22Rv1 (cell line): ENCODE results near the gene SNX33.

ENCODE experiments used
- H3K27ac ChIP-seq: fragments of 450-650 bp; 2 replicates; pipeline ENCODE4 v1.5.1; 2017
- ZFX ChIP-seq: fragments of 450-650 bp; IDR thresholded peaks from 2 replicates; pipeline ENCODE4 v1.6.1; 2017; ENCODE audit warnings: antibody characterized with exemption, borderline replicate concordance
- TF ChIP-seq, protein P1 (sequence below): fragments of 450-650 bp; IDR thresholded peaks from 2 replicates; pipeline ENCODE4 v1.5.1; 2017; ENCODE audit warnings: mild to moderate bottlenecking

SNX33 gene

DNA sequence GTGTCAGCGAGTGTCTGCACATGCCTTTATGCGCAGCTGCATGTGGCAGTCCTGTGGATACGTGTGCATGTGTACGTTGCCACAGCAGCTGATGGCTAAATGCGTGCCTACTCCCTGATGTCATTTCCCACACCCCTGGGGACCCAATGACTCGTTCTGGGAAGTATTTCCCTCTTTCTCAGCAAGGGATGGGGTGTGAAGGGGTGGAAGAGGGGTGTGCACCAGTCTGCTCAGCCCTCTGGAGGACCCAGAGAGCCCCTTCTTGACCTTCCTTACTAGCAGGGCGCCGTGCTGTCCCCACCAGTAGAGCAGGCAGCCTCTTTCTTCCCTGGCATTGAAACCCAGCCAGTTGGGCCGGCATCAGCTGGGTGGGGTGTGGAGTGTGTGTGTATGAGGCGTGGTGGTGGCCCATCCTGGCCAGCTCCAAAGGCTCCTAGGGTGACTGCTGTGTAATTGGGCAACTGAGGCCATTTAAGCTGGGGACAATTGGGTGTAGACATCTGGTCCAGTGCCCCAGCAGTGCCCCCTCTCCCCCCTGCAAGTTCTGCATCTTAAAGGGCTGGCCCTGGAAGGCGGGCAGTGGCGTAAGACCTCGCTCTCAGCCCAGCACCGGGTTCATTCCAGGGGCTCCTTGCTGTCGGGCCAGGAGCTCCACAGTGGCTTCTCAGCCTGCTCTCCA, 19.2 kb downstream of the SNX33 start:
- H3K27ac ChIP-seq, result no peak overlapping the region
- no peak for TF ChIP-seq ZFX
- TF ChIP-seq, protein P1, sequence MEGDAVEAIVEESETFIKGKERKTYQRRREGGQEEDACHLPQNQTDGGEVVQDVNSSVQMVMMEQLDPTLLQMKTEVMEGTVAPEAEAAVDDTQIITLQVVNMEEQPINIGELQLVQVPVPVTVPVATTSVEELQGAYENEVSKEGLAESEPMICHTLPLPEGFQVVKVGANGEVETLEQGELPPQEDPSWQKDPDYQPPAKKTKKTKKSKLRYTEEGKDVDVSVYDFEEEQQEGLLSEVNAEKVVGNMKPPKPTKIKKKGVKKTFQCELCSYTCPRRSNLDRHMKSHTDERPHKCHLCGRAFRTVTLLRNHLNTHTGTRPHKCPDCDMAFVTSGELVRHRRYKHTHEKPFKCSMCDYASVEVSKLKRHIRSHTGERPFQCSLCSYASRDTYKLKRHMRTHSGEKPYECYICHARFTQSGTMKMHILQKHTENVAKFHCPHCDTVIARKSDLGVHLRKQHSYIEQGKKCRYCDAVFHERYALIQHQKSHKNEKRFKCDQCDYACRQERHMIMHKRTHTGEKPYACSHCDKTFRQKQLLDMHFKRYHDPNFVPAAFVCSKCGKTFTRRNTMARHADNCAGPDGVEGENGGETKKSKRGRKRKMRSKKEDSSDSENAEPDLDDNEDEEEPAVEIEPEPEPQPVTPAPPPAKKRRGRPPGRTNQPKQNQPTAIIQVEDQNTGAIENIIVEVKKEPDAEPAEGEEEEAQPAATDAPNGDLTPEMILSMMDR, result no peak

DNA sequence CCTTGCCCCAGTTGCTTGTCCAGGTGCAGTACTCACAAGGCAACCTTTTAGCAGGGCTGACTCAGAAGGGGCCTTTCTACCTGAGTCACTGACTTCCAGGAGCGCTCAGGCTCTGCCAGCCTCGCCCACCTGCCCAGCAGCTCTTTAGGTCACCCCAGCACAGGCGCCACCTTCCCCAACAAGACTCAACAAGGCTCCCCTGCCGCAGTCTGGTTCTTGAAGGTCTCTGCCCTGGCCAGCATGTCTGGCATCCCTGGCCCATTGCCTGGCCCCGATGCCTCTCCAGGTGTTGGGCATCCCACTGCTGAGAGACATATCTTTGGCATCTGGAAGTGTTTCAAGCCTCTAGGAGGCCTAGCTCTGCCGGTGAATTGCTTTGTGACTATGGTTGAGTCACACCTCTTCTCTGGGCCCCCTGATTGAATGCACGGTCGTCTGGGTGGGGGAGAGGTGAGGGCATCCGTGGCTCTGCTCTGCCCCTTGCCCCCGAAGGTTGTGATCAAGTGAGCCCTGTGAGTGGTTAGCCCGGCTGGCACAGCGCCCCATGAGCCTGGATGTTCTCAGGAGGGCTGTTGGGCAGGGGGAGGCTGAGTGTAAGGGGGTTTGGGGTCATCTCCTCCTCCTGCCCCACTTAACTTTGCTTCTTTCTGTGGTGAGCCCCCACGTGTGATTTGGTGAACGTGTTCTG, 21.6 kb downstream of the SNX33 start:
- H3K27ac ChIP-seq, result no peak overlapping the region
- TF ChIP-seq, protein P1, result no peak
- TF ChIP-seq ZFX, result no peak

DNA sequence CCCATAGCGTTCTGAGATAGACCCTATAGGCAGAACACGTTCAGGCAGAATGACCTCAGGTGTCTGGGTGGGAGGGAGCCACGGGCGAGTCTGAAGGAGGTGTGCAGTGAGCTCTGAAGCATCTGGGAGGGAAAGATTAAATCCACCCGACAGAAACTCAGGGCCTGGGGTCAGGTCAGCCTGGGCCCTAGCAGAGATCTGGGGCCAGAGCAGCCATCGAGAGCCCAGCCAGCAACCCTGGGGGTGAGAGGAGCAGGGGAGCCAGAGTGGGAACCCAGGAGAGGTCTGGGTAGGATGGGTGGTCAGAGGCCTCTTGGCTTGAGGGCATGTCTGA, 22.1 kb downstream of the SNX33 start:
- H3K27ac ChIP-seq, result no peak overlapping the region
- no peak for TF ChIP-seq ZFX
- TF ChIP-seq, protein P1, result no peak

DNA sequence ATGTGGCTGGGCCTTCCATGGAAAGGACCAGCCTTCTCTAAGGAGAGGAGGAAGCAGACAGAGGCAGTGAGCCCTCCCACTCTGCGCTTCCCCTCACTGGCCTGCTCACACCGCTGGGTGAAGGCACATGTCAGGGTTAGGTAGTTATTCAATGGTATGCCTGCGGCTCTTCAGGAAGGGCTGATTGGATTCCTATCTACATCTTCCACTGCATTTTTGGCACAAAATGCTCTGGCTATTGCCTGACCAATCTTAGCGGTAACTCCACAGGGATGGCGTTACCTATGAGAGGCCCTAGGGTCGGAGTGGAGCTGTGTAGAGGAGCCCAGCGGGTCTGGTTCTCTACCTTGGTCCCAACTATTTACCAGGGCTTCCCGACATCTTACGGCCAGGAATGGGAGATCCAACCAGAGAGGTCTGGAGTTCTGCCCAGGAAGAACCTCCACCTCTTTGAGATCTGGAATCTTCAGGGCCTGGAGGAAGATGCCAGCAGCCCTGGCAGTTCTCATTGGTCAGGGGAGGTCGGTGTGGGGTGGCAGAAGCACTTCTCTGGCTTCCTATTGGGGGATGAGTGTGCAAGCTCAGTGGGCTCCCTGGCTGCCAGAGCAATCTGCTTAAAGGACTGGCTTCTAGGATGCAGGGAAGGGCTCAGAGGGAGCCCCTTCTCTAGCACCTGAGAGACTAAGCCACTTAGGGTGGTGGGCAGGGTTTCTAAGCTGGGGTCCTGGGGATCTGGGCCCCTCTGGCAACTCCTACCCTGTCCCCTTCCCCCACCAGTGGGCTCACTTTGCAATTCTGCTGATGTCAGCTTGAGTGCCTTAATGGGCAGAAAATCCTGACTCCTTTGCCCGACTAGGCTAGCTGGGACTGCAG, 24.3 kb downstream of the SNX33 start:
- TF ChIP-seq, protein P1, result no peak
- no peak for TF ChIP-seq ZFX
- no peak overlapping the region for H3K27ac ChIP-seq

DNA sequence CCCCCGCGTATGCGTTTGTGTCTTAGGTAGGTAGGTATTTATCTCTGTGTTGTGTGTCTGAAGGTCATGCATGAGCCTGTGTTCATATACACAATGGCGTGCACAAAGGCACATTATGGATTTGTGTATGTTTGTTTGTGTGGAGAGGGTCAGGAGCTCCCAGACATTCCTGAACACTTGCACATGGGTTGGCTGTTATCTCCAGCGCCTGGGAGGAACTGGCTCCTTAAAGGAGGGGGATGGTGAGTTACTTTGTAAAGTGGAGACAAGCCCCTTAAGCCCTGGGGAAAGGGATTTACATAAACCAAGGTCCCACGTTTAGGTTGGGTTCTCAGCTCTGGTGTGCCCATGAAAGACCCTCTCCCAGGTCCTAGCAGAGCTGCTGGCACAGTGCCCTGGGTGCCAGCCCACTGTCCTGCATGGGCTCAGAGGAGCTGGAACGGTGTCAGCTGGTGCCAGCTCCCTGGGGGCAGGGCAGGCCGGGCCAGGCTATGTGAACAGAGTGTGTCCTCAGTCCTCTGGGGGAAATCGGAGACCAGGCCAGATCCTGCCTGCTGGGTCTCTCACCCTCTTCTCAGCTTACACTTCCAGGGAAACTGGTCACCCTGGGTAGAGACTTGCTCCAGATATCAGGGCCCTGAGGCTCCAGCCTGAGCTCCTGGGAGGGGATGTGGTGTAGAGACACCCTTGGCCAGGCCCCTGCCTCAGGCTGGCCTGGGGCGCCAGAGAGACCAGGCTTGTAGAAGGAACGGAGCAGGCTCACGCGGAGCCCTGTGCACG, 25.1 kb downstream of the SNX33 start:
- TF ChIP-seq, protein P1, result no peak
- no peak for TF ChIP-seq ZFX
- H3K27ac ChIP-seq, result no peak overlapping the region

DNA sequence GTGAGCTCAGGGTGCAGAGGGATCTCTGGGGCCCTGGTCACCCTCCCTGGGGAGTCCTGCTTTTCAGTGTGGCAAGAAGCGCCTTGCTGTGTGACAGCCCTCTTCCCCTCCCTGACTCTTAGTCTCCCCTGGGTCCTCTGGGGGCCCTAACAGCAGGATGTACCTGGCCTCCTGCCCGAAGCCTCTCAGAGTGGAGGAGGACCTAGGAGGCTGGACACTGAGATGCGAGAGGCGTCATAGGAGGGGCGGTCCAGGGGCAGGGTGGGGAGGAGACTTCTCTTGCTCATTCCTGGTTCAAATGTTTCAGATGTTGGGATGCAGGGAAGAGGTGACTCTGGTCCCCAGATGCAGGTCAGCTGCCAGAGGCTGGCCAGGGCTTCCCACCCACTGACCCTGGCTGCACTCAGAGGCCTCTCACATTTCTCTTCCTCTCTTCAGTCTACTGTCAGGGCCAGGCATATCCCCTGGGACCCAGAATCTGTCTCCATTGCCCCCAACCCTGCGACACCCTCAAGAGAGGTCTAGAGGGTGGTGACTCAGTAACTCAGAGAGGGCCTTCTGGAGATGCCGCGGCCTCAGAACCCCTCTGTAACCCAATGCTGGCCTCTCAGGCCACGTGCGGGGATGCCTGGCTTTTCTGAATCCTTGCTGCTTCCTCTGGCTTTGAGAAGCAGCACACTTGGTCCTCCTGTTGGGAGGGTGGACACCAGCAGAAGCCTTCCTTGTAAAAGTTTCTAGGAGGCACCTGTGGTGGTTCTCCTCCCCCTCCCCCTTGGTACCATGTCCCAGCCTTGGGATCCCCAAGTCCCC, 25.9 kb downstream of the SNX33 start:
- H3K27ac ChIP-seq, result no peak overlapping the region
- TF ChIP-seq, protein P1, result no peak
- TF ChIP-seq ZFX, result no peak
